ENCODE data around the gene SLC37A3. TPM values are rescaled to one million over a fixed set of nuclear protein-coding genes. Genes with fewer than 3 reads are reported as not detected.

Gene SLC37A3
- total RNA-seq, 1 experiment from 2014 or later, result 52.7 TPM

DNA sequence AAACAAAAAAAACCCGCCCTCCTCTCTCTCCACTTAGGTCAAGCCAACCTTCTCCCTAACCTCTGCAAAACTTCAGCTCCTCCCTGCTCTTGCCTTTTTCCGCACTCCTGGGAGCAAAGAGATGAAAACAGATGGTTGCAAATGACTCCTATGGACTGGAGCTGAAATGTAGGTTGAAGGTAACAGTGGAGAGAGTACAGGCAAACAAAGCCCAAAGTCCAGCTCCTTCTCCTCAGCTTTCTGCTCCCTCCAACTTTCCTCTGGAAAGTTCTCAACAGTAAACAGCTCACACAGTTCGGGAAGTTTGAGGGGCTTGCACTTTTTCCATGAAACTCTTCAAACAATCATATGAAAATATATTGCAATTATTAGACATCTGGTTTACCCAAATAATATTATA, 90.3 kb downstream of the SLC37A3 start:
- Histone ChIP-seq H2AK5ac (ENCODE audit: insufficient read length, low read length) (no peak overlapping the region), H3K79me1 (ENCODE audit: insufficient read depth, low read depth, low read length, poor library complexity, severe bottlenecking) (no peaks in the 10 kb centered on the region), H3K56ac (ENCODE audit: insufficient read length, low read depth, low read length) (no peak overlapping the region), H4K8ac (replicated peaks; ENCODE audit: insufficient read length, low read depth, low read length) (no peak overlapping the region), H2BK5ac (ENCODE audit: insufficient read length, low read length) (no peak overlapping the region), H3K4me1 (ENCODE audit: insufficient read depth, low read length) (no peaks in the 10 kb centered on the region), H3K14ac (ENCODE audit: insufficient read depth, low read length) (no peak overlapping the region), H4K91ac (ENCODE audit: insufficient read length, low read depth, low read length) (no peak overlapping the region), H4K5ac (ENCODE audit: insufficient read length, low read depth, low read length) (no peak overlapping the region), H2BK120ac (ENCODE audit: low read depth, low read length, poor library complexity, severe bottlenecking) (no peak overlapping the region), H3T11ph (ENCODE audit: low read length) (no peak overlapping the region), H3K79me2 (ENCODE audit: insufficient read depth, low read length) (no peaks in the 10 kb centered on the region), H2BK12ac (ENCODE audit: insufficient read length, low read depth, low read length) (no peak overlapping the region), H3K18ac (ENCODE audit: insufficient read length, low read depth, low read length) (no peak overlapping the region), H3K4ac (ENCODE audit: low read depth, low read length) (no peak overlapping the region), H2BK15ac (ENCODE audit: low read depth, low read length) (no peak overlapping the region), H4K20me1 (ENCODE audit: control insufficient read depth, insufficient read depth, insufficient read length) (no peaks in the 10 kb centered on the region), H2BK20ac (ENCODE audit: low read depth, low read length, poor library complexity, severe bottlenecking) (no peak overlapping the region), H3K23ac (ENCODE audit: insufficient read length, low read depth, low read length) (no peak overlapping the region), H3K9me3 (ENCODE audit: control insufficient read depth, low read depth, low read length) (peaks cover 5% of the 10 kb centered on the region), H3K4me2 (ENCODE audit: insufficient read depth, insufficient read length, low read length) (no peak overlapping the region), H2AFZ (ENCODE audit: low read length) (no peak overlapping the region), H3K27ac (ENCODE audit: insufficient read length, low read depth, low read length) (no peak overlapping the region), H3K23me2 (ENCODE audit: insufficient read length, low read depth, low read length, poor library complexity, severe bottlenecking) (no peaks in the 10 kb centered on the region), H3K9ac (ENCODE audit: extremely low read depth, insufficient read length, low read length) (no peak overlapping the region), H3K27me3 (ENCODE audit: insufficient read depth, low read length) (no peaks in the 10 kb centered on the region)
- Mint-ChIP-seq H3K27me3 (ENCODE audit: low read depth) (no peaks in the 10 kb centered on the region), H3K36me3 (ENCODE audit: insufficient read depth in 1 of 3, low read depth in 3 of 3) (peaks cover 13 to 16% (median 13%) of the 10 kb centered on the region in 3 experiments), H3K4me1 (peaks cover 8 to 15% of the 10 kb centered on the region in 2 experiments), H3K4me3 (no peak overlapping the region), H3K27ac (no peak overlapping the region), H3K9me3 (peaks cover 16% of the 10 kb centered on the region in 2 experiments)
- TF ChIP-seq CTCF (conservative IDR thresholded peaks at IDR 0.05), result no peak
- 100% methylated on average over 1 of the region's 3 CpGs for WGBS (ENCODE audit: extremely low coverage, insufficient read length, low lambda C conversion rate)
- DNase-seq, result no peak

Data from H9 (cell line).